ENCODE results near the gene ARID1B. TPM values are rescaled to one million over a fixed set of nuclear protein-coding genes. Genes with fewer than 3 reads are reported as not detected.

The ARID1B gene
- total RNA-seq, 1 experiment from 2014 or later, result 42.8 TPM

DNA sequence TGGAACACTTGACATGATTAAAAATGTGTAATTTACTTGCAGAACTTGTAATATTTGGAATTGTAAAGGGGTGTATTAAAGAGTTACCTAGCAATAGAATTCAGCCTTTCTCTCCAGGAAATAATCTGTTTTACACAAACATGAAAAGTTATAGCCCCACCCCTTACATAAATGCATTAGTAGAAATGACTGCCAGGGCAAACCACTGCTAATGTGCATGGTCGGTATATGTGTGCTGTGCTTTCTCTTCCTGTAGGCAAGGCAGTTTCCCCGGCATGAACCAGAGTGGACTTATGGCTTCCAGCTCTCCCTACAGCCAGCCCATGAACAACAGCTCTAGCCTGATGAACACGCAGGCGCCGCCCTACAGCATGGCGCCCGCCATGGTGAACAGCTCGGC, 389.6 kb downstream of the ARID1B start:
- no peaks in the 10 kb centered on the region for H3F3A ChIP-seq (ENCODE audit: insufficient read depth, low read depth)
- intact Hi-C loops (cut with micrococcal nuclease; ENCODE audit: unreplicated experiment), result no loop called here
- H3K9me2 ChIP-seq (ENCODE audit: insufficient read depth), result no peaks in the 10 kb centered on the region
- no TSS peak for BruUV-seq (replicated peaks)
- H3K79me2 ChIP-seq (ENCODE audit: low read depth), result no peaks in the 10 kb centered on the region
- no peak overlapping the region for H3K27ac ChIP-seq
- no peaks in the 10 kb centered on the region; the same call in 1 of the 2 replicates for H4K20me1 ChIP-seq (ENCODE audit: insufficient read depth)
- no peak for DNase-seq
- H3K4me3 ChIP-seq, result no peak overlapping the region
- no peaks in the 10 kb centered on the region for H3K4me1 ChIP-seq (replicated peaks; ENCODE audit: insufficient read depth)
- H2AFZ ChIP-seq, result no peak overlapping the region
- no peaks in the 10 kb centered on the region for H3K9me3 ChIP-seq (ENCODE audit: insufficient read depth, low read depth)
- H3K27me3 ChIP-seq (ENCODE audit: insufficient read depth, low read depth), result no peaks in the 10 kb centered on the region
- POLR2A ChIA-PET (ENCODE audit: unreplicated experiment), result no interaction called here
- no peak overlapping the region for H3K4me2 ChIP-seq
- H3K36me3 ChIP-seq (ENCODE audit: low read depth), result no peaks in the 10 kb centered on the region
- TF ChIP-seq EZH2 (IDR thresholded peaks at IDR 0.05; ENCODE audit: low read depth) (no peak), CTCF (conservative IDR thresholded peaks at IDR 0.05) (no peak)
- CTCF ChIA-PET, result no interaction called here

DNA sequence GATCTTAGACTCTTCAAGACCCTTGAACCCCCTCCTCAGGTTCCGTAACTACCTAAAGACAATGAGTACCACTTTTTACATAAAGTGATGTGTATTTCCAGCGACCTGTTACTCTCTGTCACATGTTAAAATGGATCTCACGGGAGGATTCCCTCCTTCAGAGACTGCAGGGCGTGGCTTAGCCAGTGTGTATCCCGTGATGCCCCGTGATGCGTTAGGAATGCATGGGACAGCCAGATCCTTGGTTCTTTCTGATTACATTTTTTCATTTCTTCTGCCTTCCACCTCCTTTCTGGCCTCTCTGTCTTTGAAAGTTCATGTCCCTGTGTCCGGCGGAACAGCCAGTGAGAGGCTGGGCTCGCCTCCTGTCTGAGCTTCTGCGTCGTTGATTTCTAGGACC, 390.7 kb downstream of the ARID1B start:
- intact Hi-C loops (cut with micrococcal nuclease; ENCODE audit: unreplicated experiment), result no loop called here
- no TSS peak for BruUV-seq (replicated peaks)
- Histone ChIP-seq H3K9me3 (ENCODE audit: insufficient read depth, low read depth) (no peaks in the 10 kb centered on the region), H3K9me2 (ENCODE audit: insufficient read depth) (no peaks in the 10 kb centered on the region), H3K4me3 (no peak overlapping the region), H3K4me2 (no peak overlapping the region), H3K27ac (no peak overlapping the region), H2AFZ (no peak overlapping the region), H3K4me1 (replicated peaks; ENCODE audit: insufficient read depth) (no peaks in the 10 kb centered on the region), H4K20me1 (ENCODE audit: insufficient read depth) (no peaks in the 10 kb centered on the region; the same call in 1 of the 2 replicates), H3F3A (ENCODE audit: insufficient read depth, low read depth) (no peaks in the 10 kb centered on the region), H3K79me2 (ENCODE audit: low read depth) (no peaks in the 10 kb centered on the region), H3K36me3 (ENCODE audit: low read depth) (no peaks in the 10 kb centered on the region), H3K27me3 (ENCODE audit: insufficient read depth, low read depth) (no peaks in the 10 kb centered on the region)
- no peak for TF ChIP-seq EZH2 (IDR thresholded peaks at IDR 0.05; ENCODE audit: low read depth)
- TF ChIP-seq CTCF (conservative IDR thresholded peaks at IDR 0.05), result no peak
- POLR2A ChIA-PET (ENCODE audit: unreplicated experiment), result no interaction called here
- CTCF ChIA-PET, result no interaction called here
- no peak for DNase-seq

DNA sequence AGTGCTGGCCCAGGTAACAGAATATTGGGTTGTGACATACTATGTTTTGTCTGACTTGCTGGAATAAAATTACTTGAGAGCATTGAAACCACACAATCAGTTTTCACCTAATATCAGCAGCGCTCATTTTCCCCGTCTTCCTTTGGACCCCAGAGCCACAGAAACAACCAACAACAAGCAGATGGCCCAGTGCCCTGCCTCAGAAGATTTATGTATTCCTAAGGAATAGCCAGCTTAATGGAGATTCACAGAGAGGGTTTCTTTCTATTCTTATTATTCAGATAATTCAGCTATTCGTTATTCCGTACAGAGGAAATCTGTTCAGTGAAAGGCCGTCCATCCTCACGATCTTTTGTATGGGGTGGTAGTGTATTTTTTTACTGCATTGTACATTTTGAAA, 391.3 kb downstream of the ARID1B start:
- CTCF ChIA-PET, result no interaction called here
- Histone ChIP-seq H4K20me1 (ENCODE audit: insufficient read depth) (no peaks in the 10 kb centered on the region; the same call in 1 of the 2 replicates), H3K9me2 (ENCODE audit: insufficient read depth) (no peaks in the 10 kb centered on the region), H3K27me3 (ENCODE audit: insufficient read depth, low read depth) (no peaks in the 10 kb centered on the region), H2AFZ (no peak overlapping the region), H3K4me1 (replicated peaks; ENCODE audit: insufficient read depth) (no peaks in the 10 kb centered on the region), H3K4me2 (no peak overlapping the region), H3K4me3 (no peak overlapping the region), H3K9me3 (ENCODE audit: insufficient read depth, low read depth) (no peaks in the 10 kb centered on the region), H3K79me2 (ENCODE audit: low read depth) (no peaks in the 10 kb centered on the region), H3K36me3 (ENCODE audit: low read depth) (no peaks in the 10 kb centered on the region), H3K27ac (no peak overlapping the region), H3F3A (ENCODE audit: insufficient read depth, low read depth) (no peaks in the 10 kb centered on the region)
- POLR2A ChIA-PET (ENCODE audit: unreplicated experiment), result no interaction called here
- TF ChIP-seq CTCF (conservative IDR thresholded peaks at IDR 0.05) (no peak), EZH2 (IDR thresholded peaks at IDR 0.05; ENCODE audit: low read depth) (no peak)
- no peak for DNase-seq
- intact Hi-C loops (cut with micrococcal nuclease; ENCODE audit: unreplicated experiment), result no loop called here
- no TSS peak for BruUV-seq (replicated peaks)

Data from PC-9 (cell line).